GM19372 (cell line): Measurements from ENCODE around the gene IRF6.
"Not testable (repeated sequence)": the region's sequence is repeated elsewhere in the genome, so short reads cannot be mapped to it uniquely, and the experiment has no call there.

ENCODE experiments used
- ATAC-seq: cut with Tn5 transposase; IDR thresholded peaks from one replicate; pipeline ENCODE4 v1.9.1; 2021; ENCODE audit warnings: mild to moderate bottlenecking, low read depth, moderate library complexity; ENCODE audit not compliant: unreplicated experiment

IRF6 gene

GRCh38 chr1:209823143-209824041 is 17.4 kb upstream of the IRF6 start:
- peak; percentile 39 for ATAC-seq

DNA sequence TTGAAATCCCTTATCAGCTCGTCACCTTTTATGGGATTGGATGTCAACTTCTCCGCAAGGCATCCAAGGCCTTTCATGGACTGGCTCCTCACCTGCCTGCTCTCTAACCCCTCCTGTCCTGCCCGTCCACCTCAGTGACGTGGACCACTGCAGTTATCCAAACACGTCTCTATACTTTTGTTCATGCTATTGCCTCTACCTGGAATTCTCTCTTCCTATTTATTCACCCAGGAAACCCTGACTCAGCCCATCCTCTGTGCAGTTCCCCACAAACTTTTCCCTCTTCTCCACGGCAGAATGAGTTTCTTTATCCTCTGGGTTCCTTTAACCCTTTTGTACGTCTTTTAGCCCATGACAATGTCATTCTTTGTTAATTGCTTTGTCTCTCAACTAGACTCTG is 16.8 kb upstream of the IRF6 start:
- ATAC-seq: no peak

GRCh38 chr1:209820986-209821385 is 15.0 kb upstream of the IRF6 start:
- no peak for ATAC-seq

GRCh38 chr1:209819058-209819457 is 13.1 kb upstream of the IRF6 start:
- ATAC-seq: no peak

DNA sequence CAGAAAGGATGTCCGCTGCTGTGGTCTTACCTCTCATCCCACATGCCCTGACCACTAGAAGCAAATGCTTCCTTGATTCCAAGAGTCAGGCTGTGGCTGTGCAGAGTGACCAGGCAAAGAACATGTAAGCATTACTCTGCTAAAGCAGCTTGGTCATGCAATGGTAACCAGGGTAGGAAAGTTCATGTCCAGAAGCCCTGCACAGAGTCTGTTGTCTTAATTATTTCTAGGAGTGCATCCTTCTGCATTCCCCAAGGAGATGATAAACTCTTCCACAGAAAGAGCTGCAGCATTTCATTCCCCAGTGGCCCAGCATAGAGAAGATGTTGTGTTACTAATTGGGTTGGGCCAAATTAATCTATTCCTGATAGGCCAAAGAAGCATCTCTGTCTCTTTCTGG is 11.7 kb upstream of the IRF6 start:
- ATAC-seq: no peak

DNA sequence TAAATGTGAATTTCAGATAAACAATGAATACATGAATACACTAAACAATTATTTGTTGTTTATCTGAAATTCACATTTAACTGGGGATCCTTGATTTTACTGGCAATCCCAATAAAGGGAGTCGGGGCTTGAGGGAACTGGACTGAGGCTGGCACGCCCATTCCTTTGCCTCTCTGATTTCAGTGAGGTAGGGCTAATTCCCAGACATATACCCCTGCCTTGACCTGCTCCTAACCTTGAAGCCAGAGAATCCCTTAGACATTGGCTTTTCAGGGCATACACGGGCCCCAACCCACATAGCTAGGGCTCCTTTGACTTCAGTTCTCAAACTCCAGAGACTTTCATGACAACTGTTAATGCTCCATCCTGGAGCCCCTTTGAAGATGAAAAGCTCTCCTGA is 11.0 kb upstream of the IRF6 start:
- no peak for ATAC-seq

DNA sequence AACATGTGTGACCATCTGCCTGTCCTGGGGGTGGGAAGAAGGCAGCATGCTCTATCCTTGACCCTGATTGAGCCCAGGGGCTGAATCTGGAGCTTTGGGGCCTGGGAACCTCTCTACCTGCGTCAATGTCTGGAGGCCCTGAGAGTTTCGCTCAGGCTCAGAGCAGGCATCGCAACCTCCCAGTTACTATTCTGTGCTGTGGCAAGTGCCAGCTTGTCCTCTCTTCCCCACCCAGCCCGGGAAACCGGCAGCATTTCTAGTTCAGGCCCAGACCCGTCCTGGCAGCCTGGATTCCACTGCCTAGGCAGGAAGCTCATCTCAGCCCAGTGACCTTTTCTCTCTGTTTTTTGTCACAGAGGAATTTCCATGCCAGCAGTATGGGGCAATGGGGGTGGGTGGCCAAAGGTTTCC is 10.0 kb upstream of the IRF6 start:
- ATAC-seq: no peak

- ATAC-seq: no peak
Observed at GRCh38 chr1:209815490-209815889, 9.5 kb upstream of the IRF6 start.

DNA sequence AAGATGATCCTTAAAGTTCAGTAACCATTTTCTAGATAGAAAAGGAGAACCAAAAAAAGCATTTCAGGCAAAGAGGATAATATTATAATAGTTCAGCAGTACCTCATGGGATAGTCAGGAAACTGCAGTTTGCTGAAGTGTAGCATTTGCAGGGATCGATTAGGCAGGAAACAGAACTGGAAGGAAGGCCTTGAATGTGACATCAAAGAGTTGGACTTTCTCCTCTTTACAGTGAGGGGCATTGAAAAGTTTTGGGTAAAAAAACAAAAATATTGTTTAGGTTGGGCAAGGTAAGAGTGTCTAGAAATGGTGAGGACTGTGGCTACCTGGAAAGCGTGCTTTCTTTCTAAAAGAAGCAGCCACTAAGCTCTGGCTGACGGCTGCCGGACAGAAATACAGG is 8.0 kb upstream of the IRF6 start:
- no peak for ATAC-seq

DNA sequence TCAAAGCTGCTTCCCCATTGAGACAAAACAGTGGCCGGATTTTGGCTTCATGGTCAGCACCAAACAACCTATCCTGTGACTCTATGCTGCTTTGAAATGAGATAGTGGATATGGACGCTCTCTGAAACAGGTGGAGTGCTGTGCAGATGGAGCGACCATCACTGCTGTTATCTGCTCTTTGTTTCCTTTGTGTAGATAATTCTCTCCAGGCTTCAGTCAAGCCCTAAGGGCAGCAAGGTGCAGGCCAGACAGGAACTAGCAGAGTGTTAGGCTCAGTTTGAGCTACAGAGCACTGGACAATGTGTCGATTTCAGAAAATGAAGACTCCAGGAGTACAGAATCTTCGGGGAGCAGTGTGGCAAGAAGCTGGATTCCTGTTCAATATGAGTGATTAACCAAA is 4.8 kb upstream of the IRF6 start:
- no peak for ATAC-seq

GRCh38 chr1:209809611-209810010 is 3.7 kb upstream of the IRF6 start:
- no peak for ATAC-seq

DNA sequence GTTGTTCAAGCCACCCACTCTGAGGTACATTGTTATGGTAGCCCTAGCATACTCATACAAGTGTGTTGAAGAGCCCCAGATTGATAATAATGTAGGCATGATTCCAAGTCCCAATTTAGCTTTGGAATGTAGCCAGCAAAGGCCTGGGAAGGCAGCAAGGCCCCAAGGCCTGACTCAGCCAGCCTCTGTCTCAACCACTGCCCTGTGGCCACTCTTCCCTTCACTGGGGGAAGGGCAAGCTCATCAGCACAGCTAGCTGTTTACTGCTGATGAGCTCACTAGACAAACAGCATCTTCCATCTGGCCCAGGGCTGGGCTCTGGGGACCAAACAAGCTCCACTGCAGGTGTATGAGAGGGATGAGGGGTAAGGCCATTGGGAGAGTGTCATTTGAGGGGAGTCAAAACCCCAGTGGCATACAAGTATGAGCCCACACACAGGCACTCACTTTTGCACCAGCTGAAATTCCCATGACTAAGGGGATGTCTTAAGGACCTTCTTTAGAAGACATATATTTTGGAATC is 2.2 kb upstream of the IRF6 start:
- ATAC-seq: no peak

GRCh38 chr1:209807509-209807908 is 1.6 kb upstream of the IRF6 start:
- no peak for ATAC-seq

DNA sequence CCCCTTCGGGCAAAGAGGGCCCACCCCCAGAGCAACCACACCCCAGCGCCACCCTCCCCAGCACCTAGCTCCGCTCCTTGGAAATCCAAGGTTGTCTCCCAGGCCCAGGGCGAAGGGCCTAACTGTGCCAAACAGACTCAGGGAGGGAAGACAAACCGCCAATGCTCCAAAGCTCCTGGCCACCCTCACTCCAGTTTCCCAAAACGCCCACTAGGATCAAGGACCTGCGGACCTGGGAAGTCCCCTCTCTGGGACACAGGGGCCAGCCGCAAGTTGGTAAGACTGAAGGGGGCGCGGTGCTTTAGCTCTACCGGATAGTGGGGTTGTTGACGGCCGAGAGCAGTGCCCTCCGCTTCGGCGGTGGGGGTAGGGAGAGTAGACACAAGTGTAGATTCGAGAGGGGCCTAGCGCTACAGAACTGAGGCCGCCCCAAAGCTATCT is 581 bp downstream of the IRF6 start:
- ATAC-seq: no peak

- no peak for ATAC-seq
Observed at GRCh38 chr1:209803568-209803967, 2.4 kb downstream of the IRF6 start.

GRCh38 chr1:209802780-209803152 is 3.2 kb downstream of the IRF6 start:
- no peak for ATAC-seq

- no peak for ATAC-seq
Observed at GRCh38 chr1:209802117-209802779, 3.7 kb downstream of the IRF6 start.

- no peak for ATAC-seq
Observed at GRCh38 chr1:209800984-209801834, 4.7 kb downstream of the IRF6 start.

- ATAC-seq: no peak
Observed at GRCh38 chr1:209797978-209798639, 7.8 kb downstream of the IRF6 start.

GRCh38 chr1:209793711-209794110 is 12.2 kb downstream of the IRF6 start:
- not testable (repeated sequence) for ATAC-seq
